GM12878 (cell line): Measurements from ENCODE around the gene SV2A. TPM values are rescaled to one million over a fixed set of nuclear protein-coding genes. Genes with fewer than 3 reads are reported as not detected.

ENCODE experiments used
- CEBPB ChIP-seq, 2 experiments: fragments of 150-350 bp in 1 of 2; IDR thresholded peaks; 2 replicates each; pipeline ENCODE4 v1.6.1; 2012 to 2014; ENCODE audit warnings: low read depth in 2 of 2, low read length in 2 of 2, borderline replicate concordance in 1 of 2, inconsistent platforms in 1 of 2
- CHD2 ChIP-seq: IDR thresholded peaks from 2 replicates; pipeline ENCODE4 v1.6.1; 2011; ENCODE audit warnings: low read depth, low read length, improper control_type of control experiment, borderline replicate concordance
- JUND ChIP-seq: IDR thresholded peaks from 2 replicates; pipeline ENCODE4 v1.6.1; 2012; ENCODE audit warnings: low read depth, mild to moderate bottlenecking, low read length, improper control_type of control experiment, moderate library complexity
- MTA2 ChIP-seq: fragments of 450-650 bp; IDR thresholded peaks from 2 replicates; pipeline ENCODE4 v1.6.1; 2016; ENCODE audit warnings: low read depth, mild to moderate bottlenecking, moderate library complexity
- MXI1 ChIP-seq: fragments of 150-350 bp; IDR thresholded peaks from 2 replicates; pipeline ENCODE4 v1.6.1; 2011; ENCODE audit warnings: low read depth, mild to moderate bottlenecking, inconsistent platforms, low read length, improper control_type of control experiment
- RELA ChIP-seq: fragments of 450-650 bp; IDR thresholded peaks from 2 replicates; pipeline ENCODE4 v1.8.0; 2014; ENCODE audit warnings: borderline replicate concordance; ENCODE audit not compliant: partially characterized antibody
- SIN3A ChIP-seq: IDR thresholded peaks from 2 replicates; pipeline ENCODE4 v1.6.1; 2012; ENCODE audit warnings: low read depth, low read length, improper control_type of control experiment
- ZBTB40 ChIP-seq: fragments of 450-650 bp; IDR thresholded peaks from 2 replicates; pipeline ENCODE4 v1.6.1; 2016; ENCODE audit warnings: mild to moderate bottlenecking, moderate library complexity, borderline replicate concordance
- ZNF207 ChIP-seq: fragments of 450-650 bp; IDR thresholded peaks from 2 replicates; pipeline ENCODE4 v1.6.1; 2014; ENCODE audit warnings: antibody characterized with exemption, mild to moderate bottlenecking, borderline replicate concordance
- polyA plus RNA-seq, 11 experiments: library from polyadenylated mRNA; depleted of rRNA in 4 of 11; unstranded in 6 of 11; stranded (reverse) in 5 of 11; fragments of >200 nt; fragmentation: Nextera tagmentation in 4 of 11; fragmentation: Illumina TruSeq in 1 of 11; extraction: Ambion mirVana in 4 of 11; extraction: Trizol in 1 of 11; gene quantifications; 1 replicate in 1 of 11; 2 replicates in 10 of 11; pipeline versions ENCODE4 v1.2.1 to v1.2.3, GENCODE V29; 2011 to 2016; ENCODE audit warnings: inconsistent platforms in 2 of 11, missing spikeins in 2 of 11, low read depth in 1 of 11
- total RNA-seq, 4 experiments: library from RNA; depleted of rRNA in 3 of 4; stranded (reverse); fragments of >200 nt in 3 of 4; fragmentation: Illumina TruSeq in 1 of 4; extraction: Trizol in 1 of 4; gene quantifications; 2 replicates each; pipeline versions ENCODE4 v1.2.1 to v1.2.3, GENCODE V29; 2013 to 2021
- TF ChIP-seq, protein P1 (sequence below): fragments of 450-650 bp; conservative IDR thresholded peaks from 2 replicates; pipeline ENCODE4 v1.6.1; 2017; ENCODE audit warnings: mild to moderate bottlenecking, moderate library complexity
- TF ChIP-seq, protein P2 (sequence below): fragments of 450-650 bp; IDR thresholded peaks from 2 replicates; pipeline ENCODE4 v1.6.1; 2014; ENCODE audit warnings: mild to moderate bottlenecking
- TF ChIP-seq, protein P3 (sequence below), 3 experiments: IDR thresholded peaks in 2 of 3; conservative IDR thresholded peaks in 1 of 3; 2 replicates each; pipeline ENCODE4 v1.5.1; 2011; ENCODE audit warnings: low read depth in 3 of 3, low read length in 3 of 3, mild to moderate bottlenecking in 3 of 3, control low read depth in 2 of 3, moderate library complexity in 2 of 3, inconsistent platforms in 1 of 3, mixed read lengths in 1 of 3; ENCODE audit not compliant: control insufficient read depth in 2 of 3, insufficient read depth in 1 of 3; ENCODE audit errors: extremely low read depth in 1 of 3

SV2A gene
- total and polyA plus RNA-seq, 10 of the 15 experiments (the other 5 are each of a cell fraction or from before 2014, with no cell fraction given), result 0.39 to 11.6 (median 5.4) TPM

DNA sequence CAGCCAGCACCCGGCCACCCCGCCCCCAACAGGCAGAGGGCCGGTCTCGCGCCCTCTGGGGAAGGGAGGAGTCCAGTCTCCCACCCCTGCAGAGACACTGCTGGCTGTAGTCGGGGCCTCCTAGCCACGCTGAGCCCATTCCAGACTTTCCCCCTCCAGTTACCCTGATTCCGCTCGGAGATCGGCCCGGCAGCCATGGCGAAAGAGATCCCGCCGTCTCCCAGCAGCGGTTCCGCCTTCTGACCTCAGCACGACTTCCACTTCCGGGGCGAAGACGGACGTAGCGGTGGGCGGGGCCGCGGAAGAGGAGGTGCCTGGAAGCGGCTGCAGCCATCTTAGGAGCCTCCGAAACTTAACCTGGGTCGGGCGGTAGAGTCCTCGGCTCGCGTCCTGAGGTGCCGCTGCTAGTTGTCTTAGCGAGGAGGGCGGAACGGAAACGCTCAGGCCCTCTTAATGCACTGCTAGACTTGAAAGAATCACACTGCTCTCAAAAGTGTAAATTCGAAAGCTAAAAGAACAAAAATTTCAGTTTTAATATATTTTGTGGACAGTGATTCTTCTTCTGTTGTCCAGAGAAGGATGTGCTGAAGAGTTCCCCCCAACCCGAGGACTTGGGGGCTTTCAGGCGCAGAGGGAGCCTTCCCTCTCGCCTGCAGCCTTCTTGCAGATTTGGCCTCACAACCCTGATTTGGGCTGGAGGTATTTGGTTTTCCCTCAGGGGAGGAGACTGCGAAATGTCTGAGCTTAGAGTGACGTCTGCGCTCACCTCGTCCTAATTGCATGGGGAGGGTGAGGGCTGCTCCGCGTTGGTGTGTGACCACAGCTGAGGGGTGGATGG lies 10.1 kb upstream of the SV2A start, which contains the start of gene SF3B4 (continued):
- TF ChIP-seq, protein P1, sequence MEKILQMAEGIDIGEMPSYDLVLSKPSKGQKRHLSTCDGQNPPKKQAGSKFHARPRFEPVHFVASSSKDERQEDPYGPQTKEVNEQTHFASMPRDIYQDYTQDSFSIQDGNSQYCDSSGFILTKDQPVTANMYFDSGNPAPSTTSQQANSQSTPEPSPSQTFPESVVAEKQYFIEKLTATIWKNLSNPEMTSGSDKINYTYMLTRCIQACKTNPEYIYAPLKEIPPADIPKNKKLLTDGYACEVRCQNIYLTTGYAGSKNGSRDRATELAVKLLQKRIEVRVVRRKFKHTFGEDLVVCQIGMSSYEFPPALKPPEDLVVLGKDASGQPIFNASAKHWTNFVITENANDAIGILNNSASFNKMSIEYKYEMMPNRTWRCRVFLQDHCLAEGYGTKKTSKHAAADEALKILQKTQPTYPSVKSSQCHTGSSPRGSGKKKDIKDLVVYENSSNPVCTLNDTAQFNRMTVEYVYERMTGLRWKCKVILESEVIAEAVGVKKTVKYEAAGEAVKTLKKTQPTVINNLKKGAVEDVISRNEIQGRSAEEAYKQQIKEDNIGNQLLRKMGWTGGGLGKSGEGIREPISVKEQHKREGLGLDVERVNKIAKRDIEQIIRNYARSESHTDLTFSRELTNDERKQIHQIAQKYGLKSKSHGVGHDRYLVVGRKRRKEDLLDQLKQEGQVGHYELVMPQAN, result peak; percentile 54
- TF ChIP-seq MTA2 (peak; percentile 88), ZNF207 (no peak), SIN3A (peak; percentile 80), CEBPB (IDR thresholded peaks at IDR 0.05; ENCODE audit: borderline replicate concordance in 1 of 2, low read depth in 2 of 2, low read length in 2 of 2) (no peak), RELA (peak; percentile 20), CHD2 (peak; percentile 79), ZBTB40 (peak; percentile 96), MXI1 (peak; percentile 44; the same call in 1 of the 2 replicates), JUND (no peak)
- TF ChIP-seq, protein P2, sequence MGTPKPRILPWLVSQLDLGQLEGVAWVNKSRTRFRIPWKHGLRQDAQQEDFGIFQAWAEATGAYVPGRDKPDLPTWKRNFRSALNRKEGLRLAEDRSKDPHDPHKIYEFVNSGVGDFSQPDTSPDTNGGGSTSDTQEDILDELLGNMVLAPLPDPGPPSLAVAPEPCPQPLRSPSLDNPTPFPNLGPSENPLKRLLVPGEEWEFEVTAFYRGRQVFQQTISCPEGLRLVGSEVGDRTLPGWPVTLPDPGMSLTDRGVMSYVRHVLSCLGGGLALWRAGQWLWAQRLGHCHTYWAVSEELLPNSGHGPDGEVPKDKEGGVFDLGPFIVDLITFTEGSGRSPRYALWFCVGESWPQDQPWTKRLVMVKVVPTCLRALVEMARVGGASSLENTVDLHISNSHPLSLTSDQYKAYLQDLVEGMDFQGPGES, result no peak
- TF ChIP-seq, protein P3, sequence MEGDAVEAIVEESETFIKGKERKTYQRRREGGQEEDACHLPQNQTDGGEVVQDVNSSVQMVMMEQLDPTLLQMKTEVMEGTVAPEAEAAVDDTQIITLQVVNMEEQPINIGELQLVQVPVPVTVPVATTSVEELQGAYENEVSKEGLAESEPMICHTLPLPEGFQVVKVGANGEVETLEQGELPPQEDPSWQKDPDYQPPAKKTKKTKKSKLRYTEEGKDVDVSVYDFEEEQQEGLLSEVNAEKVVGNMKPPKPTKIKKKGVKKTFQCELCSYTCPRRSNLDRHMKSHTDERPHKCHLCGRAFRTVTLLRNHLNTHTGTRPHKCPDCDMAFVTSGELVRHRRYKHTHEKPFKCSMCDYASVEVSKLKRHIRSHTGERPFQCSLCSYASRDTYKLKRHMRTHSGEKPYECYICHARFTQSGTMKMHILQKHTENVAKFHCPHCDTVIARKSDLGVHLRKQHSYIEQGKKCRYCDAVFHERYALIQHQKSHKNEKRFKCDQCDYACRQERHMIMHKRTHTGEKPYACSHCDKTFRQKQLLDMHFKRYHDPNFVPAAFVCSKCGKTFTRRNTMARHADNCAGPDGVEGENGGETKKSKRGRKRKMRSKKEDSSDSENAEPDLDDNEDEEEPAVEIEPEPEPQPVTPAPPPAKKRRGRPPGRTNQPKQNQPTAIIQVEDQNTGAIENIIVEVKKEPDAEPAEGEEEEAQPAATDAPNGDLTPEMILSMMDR (IDR thresholded peaks at IDR 0.05 in 2 of 3, conservative IDR thresholded peaks at IDR 0.05 in 1 of 3; ENCODE audit: control insufficient read depth in 2 of 3, extremely low read depth in 1 of 3, insufficient read depth in 1 of 3, low read depth in 3 of 3, low read length in 3 of 3), result 0 out of 6 replicates have a peak, but pooled peaks of 1 of the 3 experiments have one; percentile 12
